Fibroblast of pulmonary artery (primary cell): ENCODE data around the gene MMP2.
A peak's percentile ranks its signal among the peaks of the same experiment; 100 is the strongest.

ENCODE experiments used
- DNase-seq: peaks from one replicate; pipeline ENCODE4 v3.0.0-alpha.2; 2010; ENCODE audit warnings: low read depth
- H3K4me3 ChIP-seq: replicated peaks from 2 replicates; pipeline ENCODE4 v1.5.1; 2011; ENCODE audit warnings: low read depth, mild to moderate bottlenecking, control low read depth, low read length, moderate library complexity
- CTCF ChIP-seq: IDR thresholded peaks from 2 replicates; pipeline ENCODE4 v1.5.1; 2011; ENCODE audit warnings: mild to moderate bottlenecking, control low read depth, low read length, inconsistent platforms; ENCODE audit errors: missing control alignments

MMP2 gene

GRCh38 chr16:55487048-55487803 lies 8.2 kb downstream of the MMP2 start:
- H3K4me3 ChIP-seq = no peak overlapping the region
- peak; percentile 87 for DNase-seq
- no peak for TF ChIP-seq CTCF

- no peak for TF ChIP-seq CTCF
- no peak for DNase-seq
- no peak overlapping the region for H3K4me3 ChIP-seq
These were observed 9.3 kb downstream of the MMP2 start for GRCh38 chr16:55488306-55488705.

GRCh38 chr16:55489119-55489955 lies 10.3 kb downstream of the MMP2 start:
- DNase-seq = no peak
- TF ChIP-seq CTCF = no peak
- no peak overlapping the region for H3K4me3 ChIP-seq

GRCh38 chr16:55489956-55490265 lies 10.9 kb downstream of the MMP2 start:
- no peak for TF ChIP-seq CTCF
- H3K4me3 ChIP-seq = no peak overlapping the region
- no peak for DNase-seq

GRCh38 chr16:55490301-55490700 lies 11.3 kb downstream of the MMP2 start:
- H3K4me3 ChIP-seq = no peak overlapping the region
- DNase-seq = no peak
- TF ChIP-seq CTCF = no peak

- no peak for TF ChIP-seq CTCF
- H3K4me3 ChIP-seq = no peak overlapping the region
- no peak for DNase-seq
These were observed 12.7 kb downstream of the MMP2 start for GRCh38 chr16:55491691-55492090.
